Duodenal mucosa (tissue), 2 donors: ENCODE data around the gene B4GALT1.

ENCODE experiments used
- H3K27ac ChIP-seq: one replicate; pipeline ENCODE4 v1.7.0; 2013; ENCODE audit warnings: low read depth, low read length
- H3K27me3 ChIP-seq, 2 donors: one replicate each; pipeline ENCODE4 v1.7.0; 2013; ENCODE audit warnings: low read length in 2 of 2, control low read depth in 1 of 2; ENCODE audit not compliant: insufficient read depth in 2 of 2, control insufficient read depth in 1 of 2
- H3K36me3 ChIP-seq, 2 donors: one replicate each; pipeline ENCODE4 v1.7.0; 2013; ENCODE audit warnings: low read length in 2 of 2, control low read depth in 1 of 2; ENCODE audit not compliant: insufficient read depth in 2 of 2, control insufficient read depth in 1 of 2
- H3K4me1 ChIP-seq, 2 donors: one replicate each; pipeline ENCODE4 v1.7.0; 2013; ENCODE audit warnings: low read length in 2 of 2, control low read depth in 1 of 2; ENCODE audit not compliant: insufficient read depth in 2 of 2, control insufficient read depth in 1 of 2
- H3K4me3 ChIP-seq, 2 donors: one replicate each; pipeline ENCODE4 v1.7.0; 2013; ENCODE audit warnings: low read length in 2 of 2, low read depth in 1 of 2
- H3K9ac ChIP-seq, 2 donors: one replicate each; pipeline ENCODE4 v1.7.0; 2013; ENCODE audit warnings: low read length in 2 of 2, low read depth in 1 of 2
- H3K9me3 ChIP-seq, 2 donors: one replicate each; pipeline ENCODE4 v1.7.0; 2013; ENCODE audit warnings: low read length in 2 of 2, control low read depth in 1 of 2; ENCODE audit not compliant: control insufficient read depth in 1 of 2

The B4GALT1 gene

DNA sequence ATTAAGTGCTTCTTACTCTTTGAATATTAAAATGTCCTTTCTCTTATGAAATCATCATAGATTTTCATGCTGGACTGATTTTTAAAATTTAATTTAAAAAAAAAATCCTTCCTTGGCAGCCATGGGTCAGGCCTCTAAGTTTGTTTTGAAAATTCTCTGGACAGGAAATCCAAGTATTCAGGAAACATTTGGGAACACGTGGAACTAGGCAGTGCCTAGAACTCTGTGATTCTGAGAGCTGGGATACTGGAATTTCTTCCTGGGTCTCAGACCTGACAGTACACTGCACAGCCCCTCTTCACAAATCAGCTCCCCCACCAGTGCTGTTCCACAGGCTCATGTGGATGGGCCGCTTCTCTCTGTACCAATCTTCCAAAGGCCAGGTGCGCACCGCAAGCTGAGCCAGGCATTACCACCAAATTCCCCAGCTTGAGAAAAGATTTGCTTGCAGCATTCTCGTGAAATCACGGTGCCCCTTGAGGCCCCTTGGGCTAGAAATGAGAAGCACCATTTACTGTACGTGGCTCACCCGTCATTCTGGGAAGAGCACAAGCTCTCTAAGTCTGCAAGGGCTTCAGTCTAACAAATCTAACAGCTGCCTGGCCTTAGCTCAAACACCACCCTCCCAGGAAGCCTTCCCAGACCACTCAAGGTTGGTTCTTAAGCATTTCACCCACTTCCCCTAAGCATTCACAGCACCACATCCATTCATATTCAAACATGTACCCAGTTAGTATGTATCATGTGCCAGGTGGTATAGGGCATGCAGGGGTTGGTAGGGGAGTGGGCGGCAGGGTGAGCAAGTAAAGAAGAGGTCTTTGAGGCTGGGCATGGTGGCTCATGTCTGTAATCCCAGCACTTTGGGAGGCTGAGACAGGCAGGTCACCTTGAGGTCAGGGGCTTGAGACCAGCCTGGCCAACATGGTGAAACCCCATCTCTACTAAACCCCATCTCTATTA is 26.5 kb downstream of the B4GALT1 start:
- Histone ChIP-seq H3K36me3 (no peaks in the 10 kb centered on the region), H3K27me3 (no peaks in the 10 kb centered on the region), H3K4me3 (no peak overlapping the region), H3K4me1 (peaks cover 19 to 53% of the 10 kb centered on the region in 2 donors), H3K27ac (no peak overlapping the region), H3K9me3 (no peaks in the 10 kb centered on the region), H3K9ac (no peak overlapping the region)

DNA sequence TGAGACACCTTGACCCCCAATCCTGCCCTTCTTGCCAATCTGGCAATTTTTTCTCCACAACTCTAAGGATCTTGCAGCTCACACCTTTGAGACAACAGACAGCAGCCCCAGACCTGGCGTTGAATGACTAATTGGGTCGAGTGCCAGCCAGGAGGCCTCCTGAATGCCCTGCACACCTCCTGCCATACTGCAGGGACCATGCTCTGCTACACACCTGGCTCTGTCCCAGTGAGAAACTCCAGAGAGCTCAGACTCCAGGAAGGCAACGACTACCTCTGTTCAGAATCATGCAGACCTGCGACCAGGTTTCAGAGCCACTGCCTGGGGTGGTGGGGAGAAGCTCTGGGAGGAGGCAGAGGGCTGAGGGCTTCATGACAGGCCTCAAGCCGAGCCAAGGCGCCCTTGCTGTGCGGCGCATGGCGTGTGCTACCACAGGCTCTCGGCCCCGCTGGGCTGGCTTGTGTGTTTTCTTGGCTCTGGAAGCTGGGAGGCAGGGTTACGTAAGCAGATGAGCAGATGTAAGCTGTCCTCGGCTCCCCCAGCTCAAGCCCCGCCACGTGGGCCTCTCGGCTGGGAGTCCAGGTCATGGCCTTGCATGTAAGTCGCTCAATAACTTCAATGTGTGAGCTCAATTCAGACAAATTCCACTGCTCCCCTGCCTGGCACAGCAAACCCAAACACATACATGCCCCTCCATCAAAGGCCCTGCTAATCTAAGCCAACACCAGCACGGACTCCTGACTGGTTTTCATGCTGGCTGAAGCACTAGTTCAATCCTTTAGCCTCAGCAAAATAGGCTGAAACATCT is 27.5 kb downstream of the B4GALT1 start:
- Histone ChIP-seq H3K4me3 (peak overlapping the region in 1 of 2 donors; percentile 4), H3K9me3 (no peaks in the 10 kb centered on the region), H3K27me3 (no peaks in the 10 kb centered on the region), H3K4me1 (peaks cover 30 to 59% of the 10 kb centered on the region in 2 donors), H3K9ac (no peak overlapping the region), H3K27ac (no peak overlapping the region), H3K36me3 (peaks cover 0 to 4% of the 10 kb centered on the region in 2 donors)

DNA sequence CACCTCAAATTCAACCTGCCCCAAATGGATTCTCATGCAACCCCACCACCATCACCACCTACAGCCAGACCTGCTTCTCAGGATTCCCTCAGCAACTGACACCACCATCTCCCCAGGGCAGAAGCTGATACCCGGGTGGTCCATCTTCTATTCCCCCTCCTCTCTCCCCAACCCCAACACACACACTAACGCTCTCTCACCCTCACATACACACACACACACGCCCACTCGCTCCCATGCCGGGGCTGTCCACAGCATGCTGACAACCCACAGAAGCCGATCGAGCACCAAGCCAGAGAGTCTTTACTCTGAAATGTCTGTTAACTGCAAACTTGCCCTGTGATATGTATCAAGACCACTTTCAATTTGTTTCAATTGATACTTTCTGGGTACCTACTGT is 28.4 kb downstream of the B4GALT1 start:
- no peaks in the 10 kb centered on the region for H3K9me3 ChIP-seq
- H3K27me3 ChIP-seq: no peaks in the 10 kb centered on the region
- H3K4me1 ChIP-seq: peaks cover 30 to 66% of the 10 kb centered on the region in 2 donors
- H3K9ac ChIP-seq: no peak overlapping the region
- H3K4me3 ChIP-seq: no peak overlapping the region
- H3K36me3 ChIP-seq: peaks cover 4 to 8% of the 10 kb centered on the region in 2 donors
- no peak overlapping the region for H3K27ac ChIP-seq

DNA sequence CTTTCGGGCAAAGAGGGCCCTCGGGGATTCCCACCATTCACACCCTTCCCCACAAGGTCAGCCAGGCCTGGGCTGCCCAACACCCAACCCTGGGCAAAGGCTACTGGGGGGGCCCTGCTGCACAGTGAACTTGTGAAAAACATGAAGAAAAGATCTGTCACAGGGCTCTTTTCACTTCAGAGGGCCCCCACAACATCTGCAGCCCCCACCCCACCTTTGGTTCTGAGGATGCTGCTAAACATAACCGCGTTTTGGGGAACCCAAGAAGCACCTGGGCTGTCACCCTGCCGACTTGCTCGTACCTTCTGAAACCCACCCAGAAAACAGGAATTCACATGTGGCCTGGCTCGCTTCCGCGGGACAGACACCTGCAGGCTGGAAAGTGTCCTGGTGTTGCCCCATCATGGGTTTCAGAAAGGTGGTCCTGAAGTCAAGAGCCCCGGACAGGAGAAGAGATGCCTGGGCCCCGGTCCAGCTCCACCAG is 29.3 kb downstream of the B4GALT1 start:
- no peak overlapping the region for H3K4me3 ChIP-seq
- H3K36me3 ChIP-seq: peaks cover 12 to 17% of the 10 kb centered on the region in 2 donors
- H3K4me1 ChIP-seq: peaks cover 30 to 59% of the 10 kb centered on the region in 2 donors
- no peak overlapping the region for H3K9ac ChIP-seq
- H3K9me3 ChIP-seq: no peaks in the 10 kb centered on the region
- H3K27me3 ChIP-seq: no peaks in the 10 kb centered on the region
- H3K27ac ChIP-seq: no peak overlapping the region

DNA sequence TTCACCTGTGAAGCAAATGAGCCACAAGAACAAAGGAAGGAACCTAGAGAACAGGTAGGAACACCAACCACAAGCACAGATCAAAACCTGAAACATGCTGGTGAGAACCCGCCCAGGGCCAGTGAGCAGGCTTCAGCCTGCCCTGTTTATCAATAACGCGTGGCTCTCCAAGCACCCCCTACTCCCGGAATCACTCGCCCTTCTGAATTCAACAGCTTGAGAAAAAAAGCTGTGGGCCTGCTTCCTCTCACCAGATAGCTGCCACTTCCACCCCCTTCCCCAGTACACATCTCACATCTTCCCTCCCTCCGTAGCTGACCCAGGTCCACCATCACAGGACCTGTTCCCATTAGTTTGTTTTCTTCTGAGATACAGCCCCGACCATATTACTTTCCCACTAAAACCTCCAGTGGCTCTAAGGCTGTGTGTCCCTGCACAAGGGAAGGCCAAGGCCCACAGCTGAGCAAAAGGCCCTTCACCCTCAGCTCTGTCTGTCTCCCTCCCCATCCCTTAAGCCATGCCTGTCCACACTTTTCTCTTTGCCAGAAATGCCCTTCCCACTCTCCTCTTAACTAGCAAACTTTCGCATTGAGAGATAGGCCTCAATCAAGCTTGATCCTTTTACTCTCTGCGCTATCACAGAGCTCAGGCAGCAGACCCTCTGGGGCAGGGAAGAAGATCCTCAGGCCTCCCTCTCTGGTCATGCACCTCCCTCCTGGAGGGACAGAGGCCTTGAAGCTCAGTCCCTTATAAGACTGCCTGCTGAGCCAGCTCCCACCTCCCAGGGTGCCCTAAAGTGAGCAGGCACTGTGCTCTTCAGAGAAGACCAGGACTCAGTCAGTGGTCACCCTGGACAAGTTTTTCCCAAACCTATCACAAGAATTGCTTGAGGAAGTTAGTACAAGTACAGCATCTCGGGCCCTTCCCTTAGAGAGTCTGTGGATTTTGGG is 30.1 kb downstream of the B4GALT1 start:
- H3K9me3 ChIP-seq: no peaks in the 10 kb centered on the region
- H3K9ac ChIP-seq: no peak overlapping the region
- H3K36me3 ChIP-seq: peaks cover 12 to 17% of the 10 kb centered on the region in 2 donors
- no peak overlapping the region for H3K27ac ChIP-seq
- peaks cover 36 to 64% of the 10 kb centered on the region in 2 donors for H3K4me1 ChIP-seq
- no peak overlapping the region for H3K4me3 ChIP-seq
- H3K27me3 ChIP-seq: no peaks in the 10 kb centered on the region

- Histone ChIP-seq H3K4me1 (peaks cover 41 to 72% of the 10 kb centered on the region in 2 donors), H3K9ac (no peak overlapping the region), H3K4me3 (peak overlapping the region in 1 of 2 donors; percentile 1), H3K9me3 (no peaks in the 10 kb centered on the region), H3K27ac (no peak overlapping the region), H3K36me3 (peaks cover 12 to 21% of the 10 kb centered on the region in 2 donors), H3K27me3 (no peaks in the 10 kb centered on the region)
These were observed 31.6 kb downstream of the B4GALT1 start for GRCh38 chr9:33135470-33135958.

- Histone ChIP-seq H3K9ac (no peak overlapping the region), H3K27ac (no peak overlapping the region), H3K36me3 (peaks cover 13 to 22% of the 10 kb centered on the region in 2 donors), H3K4me1 (peaks cover 42 to 73% of the 10 kb centered on the region in 2 donors), H3K4me3 (peak overlapping the region in 1 of 2 donors; percentile 1), H3K9me3 (no peaks in the 10 kb centered on the region), H3K27me3 (no peaks in the 10 kb centered on the region)
These were observed 32.1 kb downstream of the B4GALT1 start for GRCh38 chr9:33135031-33135461.

GRCh38 chr9:33133186-33133585 is 34.0 kb downstream of the B4GALT1 start:
- H3K4me3 ChIP-seq: no peak overlapping the region
- no peaks in the 10 kb centered on the region for H3K27me3 ChIP-seq
- H3K9ac ChIP-seq: no peak overlapping the region
- H3K27ac ChIP-seq: no peak overlapping the region
- H3K36me3 ChIP-seq: peaks cover 14 to 33% of the 10 kb centered on the region in 2 donors
- H3K9me3 ChIP-seq: no peaks in the 10 kb centered on the region
- peaks cover 44 to 72% of the 10 kb centered on the region in 2 donors for H3K4me1 ChIP-seq
